CD14-positive monocyte (primary cell): Measurements from ENCODE around the gene SYTL5. TPM values are rescaled to one million over a fixed set of nuclear protein-coding genes. Genes with fewer than 3 reads are reported as not detected.

Source experiments
- DNase-seq, 3 donors: peaks; one replicate each; pipeline ENCODE4 v3.0.0-alpha.2; 2011 to 2022
- H2AFZ ChIP-seq: 2 replicates; pipeline ENCODE4 v1.6.0; 2012; ENCODE audit warnings: mild to moderate bottlenecking, low read depth, low read length, inconsistent platforms; ENCODE audit not compliant: insufficient read depth, poor library complexity, severe bottlenecking
- H3K27ac ChIP-seq, 2 donors: 1 replicate in 1 of 2; 2 replicates in 1 of 2; pipeline ENCODE4 v1.5.1; 2012 to 2013; ENCODE audit warnings: low read length in 2 of 2, control low read depth in 1 of 2, inconsistent platforms in 1 of 2, low read depth in 1 of 2, mild to moderate bottlenecking in 1 of 2
- H3K27me3 ChIP-seq, 2 donors: one replicate each; pipeline versions ENCODE4 v1.6.0 to v1.6.1; 2011 to 2013; ENCODE audit warnings: low read length in 2 of 2; ENCODE audit not compliant: control insufficient read depth in 2 of 2, insufficient read depth in 2 of 2
- H3K36me3 ChIP-seq, 2 donors: replicated peaks in 1 of 2; 1 replicate in 1 of 2; 2 replicates in 1 of 2; pipeline versions ENCODE4 v1.5.1 to v1.6.1; 2012 to 2013; ENCODE audit warnings: low read length in 2 of 2, control low read depth in 1 of 2, inconsistent platforms in 1 of 2, mild to moderate bottlenecking in 1 of 2; ENCODE audit not compliant: insufficient read depth in 2 of 2, control insufficient read depth in 1 of 2
- H3K4me1 ChIP-seq, 2 donors: 1 replicate in 1 of 2; 2 replicates in 1 of 2; pipeline versions ENCODE4 v1.5.1 to v1.6.1; 2012 to 2013; ENCODE audit warnings: low read length in 2 of 2, control low read depth in 1 of 2, inconsistent platforms in 1 of 2, mild to moderate bottlenecking in 1 of 2, moderate library complexity in 1 of 2; ENCODE audit not compliant: insufficient read depth in 2 of 2, control insufficient read depth in 1 of 2
- H3K4me2 ChIP-seq: replicated peaks from 2 replicates; pipeline ENCODE3; 2012; ENCODE audit warnings: low read length, moderate library complexity, mild to moderate bottlenecking; ENCODE audit not compliant: poor library complexity, severe bottlenecking; ENCODE audit errors: extremely low read depth
- H3K4me3 ChIP-seq, 3 experiments: fragments of 200-600 bp in 1 of 3; sonication (generic) in 1 of 3; replicated peaks in 1 of 3; 1 replicate in 2 of 3; 2 replicates in 1 of 3; pipeline ENCODE4 v1.5.1; 2011 to 2013; ENCODE audit warnings: low read length in 3 of 3, mild to moderate bottlenecking in 3 of 3, control low read depth in 2 of 3, low read depth in 2 of 3, inconsistent platforms in 1 of 3, moderate library complexity in 1 of 3
- H3K79me2 ChIP-seq: 2 replicates; pipeline ENCODE4 v1.6.0; 2012; ENCODE audit warnings: mild to moderate bottlenecking, control low read depth, inconsistent platforms, low read length, moderate library complexity; ENCODE audit not compliant: insufficient read depth
- H3K9ac ChIP-seq: 2 replicates; pipeline ENCODE4 v1.6.0; 2017; ENCODE audit warnings: low read length, mild to moderate bottlenecking; ENCODE audit not compliant: insufficient read depth, poor library complexity, severe bottlenecking
- H3K9me3 ChIP-seq, 2 donors: replicated peaks in 1 of 2; 1 replicate in 1 of 2; 2 replicates in 1 of 2; pipeline versions ENCODE4 v1.5.1 to v1.6.1; 2012 to 2013; ENCODE audit warnings: low read length in 2 of 2, control low read depth in 1 of 2; ENCODE audit not compliant: control insufficient read depth in 1 of 2, insufficient read depth in 1 of 2
- H4K20me1 ChIP-seq: 2 replicates; pipeline ENCODE4 v1.6.0; 2012; ENCODE audit warnings: mild to moderate bottlenecking, low read length, control low read depth, moderate library complexity; ENCODE audit not compliant: insufficient read depth
- H3K27ac Mint-ChIP-seq, 7 donors: one replicate each; pipeline ENCODE4 v1.8.0; 2020; ENCODE audit warnings: mild to moderate bottlenecking in 7 of 7, mixed read lengths in 7 of 7, moderate library complexity in 6 of 7, inconsistent platforms in 2 of 7
- H3K27me3 Mint-ChIP-seq, 3 donors: one replicate each; pipeline ENCODE4 v1.8.0; 2021 to 2022; ENCODE audit warnings: low read depth in 3 of 3, mild to moderate bottlenecking in 3 of 3, mixed read lengths in 3 of 3, moderate library complexity in 3 of 3, inconsistent platforms in 1 of 3
- H3K36me3 Mint-ChIP-seq, 2 donors: one replicate each; pipeline ENCODE4 v1.8.0; 2020; ENCODE audit warnings: mixed read lengths in 2 of 2, inconsistent platforms in 1 of 2, mild to moderate bottlenecking in 1 of 2
- H3K4me1 Mint-ChIP-seq: one replicate; pipeline ENCODE4 v1.8.0; 2020; ENCODE audit warnings: mild to moderate bottlenecking, mixed read lengths
- H3K4me3 Mint-ChIP-seq, 2 donors: one replicate each; pipeline ENCODE4 v1.8.0; 2020; ENCODE audit warnings: mild to moderate bottlenecking in 2 of 2, mixed read lengths in 2 of 2, moderate library complexity in 1 of 2
- H3K9me3 Mint-ChIP-seq, 7 donors: one replicate each; pipeline ENCODE4 v1.8.0; 2020 to 2022; ENCODE audit warnings: mixed read lengths in 7 of 7, mild to moderate bottlenecking in 6 of 7, moderate library complexity in 6 of 7, inconsistent platforms in 2 of 7
- CTCF ChIP-seq: fragments of 200-600 bp; IDR thresholded peaks from one replicate; pipeline ENCODE4 v1.8.0; 2022; ENCODE audit warnings: antibody characterized with exemption, mild to moderate bottlenecking
- WGBS: methylation state at CpG from one replicate; pipeline ENCODE4 v1.1.5; 2013; ENCODE audit warnings: missing lambda C conversion rate; ENCODE audit not compliant: insufficient coverage; 5-methylcytosine and 5-hydroxymethylcytosine counted together
- intact Hi-C, 2 donors: fragments of 100-400 bp; cut with micrococcal nuclease; formaldehyde crosslinking; loops; one replicate each; pipeline versions ENCODE4 v1.15.0 to v1.15.1; 2023
- polyA plus RNA-seq, 3 donors: library from polyadenylated mRNA; depleted of rRNA in 1 of 3; unstranded in 2 of 3; stranded (reverse) in 1 of 3; fragments of 300-500 nt in 2 of 3; fragments of >200 nt in 1 of 3; fragmentation: Illumina TruSeq in 2 of 3; gene quantifications; 1 replicate in 2 of 3; 2 replicates in 1 of 3; pipeline ENCODE4 v1.2.3, GENCODE V29; 2012 to 2021

SYTL5 gene
- polyA plus RNA-seq, 3 donors: not detected

- Mint-ChIP-seq H3K9me3 (peaks cover 0 to under 1% (median 0%) of the 10 kb centered on the region in 7 donors), H3K27ac (no peak overlapping the region), H3K4me3 (no peak overlapping the region), H3K27me3 (peaks cover 0 to 2% (median 1%) of the 10 kb centered on the region in 3 donors), H3K4me1 (no peaks in the 10 kb centered on the region), H3K36me3 (no peaks in the 10 kb centered on the region)
- no peak overlapping the region for H3K27ac ChIP-seq
- H3K79me2 ChIP-seq: no peaks in the 10 kb centered on the region
- no peak for TF ChIP-seq CTCF
- H2AFZ ChIP-seq: no peak overlapping the region
- WGBS: no CpG with 5 or more reads among the region's 8 CpGs
- H3K4me2 ChIP-seq: no peak overlapping the region
- H4K20me1 ChIP-seq: no peaks in the 10 kb centered on the region
- H3K4me1 ChIP-seq: no peaks in the 10 kb centered on the region
- H3K36me3 ChIP-seq: no peaks in the 10 kb centered on the region
- DNase-seq: no peak
- no peak overlapping the region for H3K4me3 ChIP-seq
- peaks cover 0 to 2% of the 10 kb centered on the region in 2 donors for H3K27me3 ChIP-seq
- intact Hi-C loops: no loop called here
- H3K9ac ChIP-seq: no peak overlapping the region
- no peaks in the 10 kb centered on the region for H3K9me3 ChIP-seq
These were observed 12.5 kb downstream of the SYTL5 start for GRCh38 chrX:38018766-38019425.

- H3K9ac ChIP-seq: no peak overlapping the region
- no peak for DNase-seq
- Mint-ChIP-seq H3K4me1 (no peaks in the 10 kb centered on the region), H3K9me3 (peaks cover 0 to 5% (median 2%) of the 10 kb centered on the region in 7 donors), H3K27ac (no peak overlapping the region), H3K36me3 (no peaks in the 10 kb centered on the region), H3K27me3 (peaks cover 1 to 3% (median 2%) of the 10 kb centered on the region in 3 donors), H3K4me3 (no peak overlapping the region)
- TF ChIP-seq CTCF: no peak
- H3K36me3 ChIP-seq: no peaks in the 10 kb centered on the region
- intact Hi-C loops: no loop called here
- H3K4me3 ChIP-seq: no peak overlapping the region
- H3K27ac ChIP-seq: no peak overlapping the region
- no peaks in the 10 kb centered on the region for H4K20me1 ChIP-seq
- 60% methylated on average over 1 of the region's 1 CpG for WGBS
- H2AFZ ChIP-seq: no peak overlapping the region
- no peaks in the 10 kb centered on the region for H3K27me3 ChIP-seq
- H3K4me2 ChIP-seq: no peak overlapping the region
- no peaks in the 10 kb centered on the region for H3K4me1 ChIP-seq
- no peaks in the 10 kb centered on the region for H3K9me3 ChIP-seq
- H3K79me2 ChIP-seq: no peaks in the 10 kb centered on the region
These were observed 21.9 kb downstream of the SYTL5 start for GRCh38 chrX:38028300-38028699.
